ENCODE measurements around the gene PROS1. TPM values are rescaled to one million over a fixed set of nuclear protein-coding genes. Genes with fewer than 3 reads are reported as not detected.
"Not testable (repeated sequence)": the region's sequence is repeated elsewhere in the genome, so short reads cannot be mapped to it uniquely, and the experiment has no call there.

PROS1 gene
- total RNA-seq, 1 donor from 2014 or later: 19.2 TPM

GRCh38 chr3:93867425-93867824, 106.3 kb downstream of the PROS1 start:
- no peak for DNase-seq

- no peak for DNase-seq
Observed at GRCh38 chr3:93861017-93861416, 112.7 kb downstream of the PROS1 start.

- DNase-seq: no peak
Observed at GRCh38 chr3:93855401-93855800, 118.3 kb downstream of the PROS1 start.

GRCh38 chr3:93852228-93852627, 121.5 kb downstream of the PROS1 start:
- not testable (repeated sequence) for DNase-seq

- DNase-seq: peak; percentile 66
Observed at GRCh38 chr3:93843981-93844380, 129.7 kb downstream of the PROS1 start.

GRCh38 chr3:93839193-93839592, 134.5 kb downstream of the PROS1 start:
- DNase-seq: not testable (repeated sequence)

Other genes starting within 250 kb of the PROS1 start
- gene ARL13B, start 6.3 kb upstream of the PROS1 start, total RNA-seq: 12.3 and 13.8 TPM in 2 replicates
- gene STX19, start 54.7 kb upstream of the PROS1 start, total RNA-seq: not detected in 2 replicates
- 3.6 and 3.9 TPM in 2 replicates for gene DHFR2, start 89.0 kb upstream of the PROS1 start, total RNA-seq
- 13.8 and 14.0 TPM in 2 replicates for gene NSUN3, start 89.2 kb upstream of the PROS1 start, total RNA-seq